NCI-H446 treated with DMSO at 0.1 percent for 48 hours (cell line): ENCODE results near the gene USP32.

Experiments used
- DNase-seq: peaks from one replicate; lab custom pipeline; 2025; lab: John Stamatoyannopoulos, UW

The USP32 gene

DNA sequence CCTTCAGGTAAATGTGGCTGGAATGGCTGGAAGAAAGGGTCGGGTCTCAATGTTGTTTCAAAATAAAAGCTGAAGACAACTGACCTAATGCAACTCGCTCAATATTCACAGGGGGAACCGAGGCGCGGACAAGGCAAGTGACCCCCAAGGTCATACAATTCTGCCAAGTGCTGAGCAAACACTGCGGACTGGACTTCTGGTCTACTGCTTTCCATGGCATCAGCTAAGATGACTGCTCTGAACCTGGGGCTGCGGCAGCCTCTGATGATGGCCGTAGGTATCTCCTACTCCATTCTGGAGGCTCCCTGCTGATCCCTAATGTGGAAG is 220.2 kb downstream of the USP32 start:
- no peak for DNase-seq

DNA sequence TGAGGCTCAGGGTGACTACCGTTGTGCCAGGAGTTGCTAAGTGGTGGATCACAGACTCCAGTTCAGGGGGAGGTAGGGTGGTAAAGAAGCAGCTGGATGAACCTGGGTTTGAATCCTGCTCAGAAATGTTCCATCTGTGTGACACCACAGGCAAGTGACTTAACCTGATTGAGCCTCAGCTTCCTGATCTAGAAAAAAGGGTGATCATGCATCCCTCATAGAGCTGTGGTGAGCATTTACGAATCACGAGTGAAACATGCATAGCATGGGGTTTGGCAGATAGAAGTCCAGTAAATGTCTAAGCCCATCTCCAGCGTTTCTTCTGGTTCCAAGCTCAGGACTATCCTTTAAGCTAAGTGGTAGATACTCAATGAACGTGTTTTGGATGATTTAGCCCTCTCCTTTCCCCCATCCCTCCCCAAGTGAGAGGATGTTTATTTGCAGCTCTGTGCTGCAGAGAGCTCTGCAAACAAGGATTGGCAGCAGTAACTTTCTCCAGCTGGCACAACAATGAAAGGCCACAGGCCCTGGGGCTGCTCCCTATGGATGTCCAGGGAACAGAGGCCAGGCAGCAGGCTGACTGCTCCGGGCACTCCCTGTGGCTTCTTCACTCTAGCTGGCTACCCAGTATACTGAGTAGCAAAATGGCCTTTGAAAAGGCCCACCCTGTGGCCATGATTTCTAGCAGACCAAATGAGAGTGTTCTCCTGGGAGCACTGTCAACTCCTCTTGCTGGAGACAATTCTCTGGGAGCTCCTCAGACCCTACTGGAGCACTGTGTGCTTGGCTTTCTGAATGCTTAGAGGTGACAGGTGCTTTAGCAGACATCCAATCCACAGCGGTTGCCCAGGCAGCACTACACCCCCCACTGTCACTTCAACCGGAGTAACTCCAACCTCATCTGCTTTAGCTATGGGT is 220.8 kb downstream of the USP32 start:
- no peak for DNase-seq

DNA sequence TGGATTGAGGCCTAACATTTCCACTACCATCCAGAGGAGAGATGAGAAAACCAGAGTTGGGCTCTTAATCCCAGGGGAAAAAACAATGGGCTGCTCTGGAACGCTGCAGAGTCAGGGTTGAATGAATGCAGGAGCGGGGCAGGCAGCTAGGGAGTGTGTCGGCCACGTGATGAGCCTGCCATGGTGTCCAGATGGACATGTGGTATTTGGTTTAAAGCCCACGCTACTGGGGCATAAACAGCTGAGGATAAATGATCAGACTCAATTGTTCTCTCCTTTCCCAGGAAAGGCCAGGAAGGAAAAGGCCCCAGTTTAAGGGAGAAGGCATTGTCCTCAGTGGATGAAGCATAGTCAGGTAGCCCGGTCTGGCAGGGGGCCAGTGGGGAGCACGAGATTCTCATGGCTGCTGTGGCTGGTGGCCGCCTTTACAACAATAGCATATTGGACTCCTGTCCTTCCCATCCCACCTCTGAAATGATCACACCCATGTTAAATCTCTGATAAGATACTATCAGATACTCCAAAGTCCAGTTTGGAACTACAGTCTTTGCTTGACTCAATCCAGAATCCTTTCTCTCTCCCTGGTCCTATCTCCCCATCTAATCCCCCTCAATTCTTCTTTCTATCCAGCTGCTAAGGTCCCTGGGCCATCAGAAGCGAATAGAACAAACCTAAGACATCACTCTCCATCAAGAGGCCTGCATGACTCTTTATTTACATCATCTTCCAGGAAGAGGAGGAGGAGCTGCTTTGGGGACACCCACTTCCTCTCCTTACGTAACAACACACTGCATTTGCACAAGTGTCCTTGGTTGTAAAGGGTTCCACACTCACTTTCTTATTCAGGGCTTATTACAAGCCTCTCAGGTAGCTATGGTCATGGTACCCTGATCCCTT is 221.8 kb downstream of the USP32 start:
- DNase-seq: peak; percentile 20

DNA sequence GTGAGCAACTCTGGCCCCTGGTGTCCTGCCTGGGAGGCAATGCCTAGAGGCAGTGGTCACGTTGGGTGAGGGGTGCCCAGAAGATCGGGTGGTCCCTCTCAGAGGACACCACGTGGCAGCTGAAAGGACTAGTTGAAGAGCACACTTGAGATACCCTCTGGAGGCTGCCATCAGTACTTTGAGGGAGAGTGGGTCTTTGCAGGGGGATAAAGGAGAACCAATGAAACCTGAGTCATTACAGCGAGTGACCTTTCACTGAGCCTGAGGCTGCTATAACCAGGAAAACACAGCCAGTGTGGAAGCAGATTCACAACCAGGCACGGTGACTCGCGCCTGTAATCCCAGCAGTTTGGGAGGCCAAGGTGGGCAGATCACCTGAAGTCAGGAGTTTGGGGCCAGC is 223.3 kb downstream of the USP32 start:
- DNase-seq: no peak

DNA sequence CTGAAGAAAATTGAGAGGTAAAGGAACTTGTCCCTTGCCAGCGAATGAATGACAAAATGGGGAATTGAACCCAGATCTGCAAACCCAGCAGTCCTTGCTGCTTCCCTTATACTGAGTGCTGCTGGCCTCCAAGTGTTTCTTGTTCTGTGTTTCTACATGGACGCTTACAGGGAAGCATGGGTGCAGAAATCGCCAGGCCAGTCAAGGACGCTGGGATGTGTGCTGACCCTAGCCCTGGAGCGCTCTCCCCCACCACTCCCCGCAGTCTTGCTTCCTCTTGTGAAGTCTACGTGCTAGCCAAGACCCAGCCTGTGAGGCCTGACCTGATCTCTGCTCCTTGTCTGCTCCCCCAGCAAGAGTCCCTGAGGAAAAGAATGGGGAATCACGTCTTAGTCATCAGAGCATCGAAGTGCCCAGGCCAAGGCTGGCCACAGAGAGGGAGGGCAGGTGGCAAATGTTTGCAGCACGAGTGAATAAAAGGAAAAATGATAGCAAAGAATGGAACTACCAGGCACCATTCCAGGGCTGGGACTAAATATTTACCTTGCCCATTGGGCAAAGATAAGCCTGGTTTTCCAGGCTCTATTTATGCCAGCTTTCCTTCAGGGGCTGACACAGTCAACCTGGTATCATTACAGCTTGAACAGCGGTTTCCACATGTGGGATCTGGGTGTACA is 224.7 kb downstream of the USP32 start:
- DNase-seq: no peak

DNA sequence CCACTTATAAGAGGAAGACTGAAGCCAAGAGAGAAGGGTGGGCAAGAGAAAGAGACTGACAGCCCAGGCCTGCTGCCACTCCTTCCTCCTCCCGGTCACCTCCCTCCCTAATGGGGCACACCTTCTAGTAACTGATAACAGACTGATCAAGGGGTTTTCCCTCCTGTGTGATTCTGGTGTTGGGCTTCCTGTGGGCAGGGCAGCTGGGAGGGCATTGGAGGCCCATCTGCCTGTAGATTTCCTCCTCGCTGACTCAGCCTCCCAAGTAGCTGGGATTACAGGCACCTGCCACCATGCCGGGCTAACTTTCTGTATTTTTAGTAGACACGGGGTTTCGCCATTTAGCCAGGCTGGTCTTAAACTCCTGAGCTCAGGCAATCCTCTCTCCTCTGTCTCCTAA is 226.0 kb downstream of the USP32 start:
- DNase-seq: no peak

DNA sequence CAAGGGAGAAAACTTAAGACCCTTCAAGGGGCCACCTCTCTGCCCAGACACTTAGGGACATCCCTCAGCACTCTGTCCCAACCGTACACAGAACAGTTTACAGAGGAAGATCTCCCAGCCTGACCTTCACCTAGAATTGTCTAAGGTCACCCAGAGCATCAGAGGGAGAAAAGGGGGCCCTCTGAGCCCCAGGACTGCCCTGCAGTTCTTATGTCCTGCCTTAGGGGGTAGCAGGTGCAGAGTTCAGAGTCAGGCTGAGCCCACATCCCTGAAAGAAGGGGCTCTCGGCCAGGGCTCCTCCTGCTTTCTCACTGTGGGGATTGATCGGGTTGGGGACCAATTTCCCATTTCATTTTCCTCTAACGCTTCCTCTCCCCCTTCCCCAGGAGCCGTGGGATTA is 226.7 kb downstream of the USP32 start:
- no peak for DNase-seq

DNA sequence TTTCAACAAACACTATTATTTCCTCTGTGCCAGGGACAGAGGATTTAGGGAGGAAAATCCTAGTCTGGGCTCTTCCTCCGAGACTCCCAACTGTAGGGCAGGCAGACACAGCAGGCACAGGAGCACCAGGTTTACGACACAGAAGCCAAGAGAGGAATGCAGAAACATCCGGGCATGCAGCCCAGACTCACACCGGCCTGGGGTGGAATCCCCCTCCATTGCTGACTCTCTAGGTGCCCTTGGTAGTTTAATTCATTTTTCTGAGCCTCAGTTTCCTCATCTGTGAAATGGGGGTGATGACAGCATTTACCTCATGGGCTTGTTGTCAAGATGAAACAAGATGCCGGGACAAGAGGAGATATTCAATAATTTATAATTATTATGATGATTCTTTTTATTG is 227.2 kb downstream of the USP32 start:
- DNase-seq: no peak

DNA sequence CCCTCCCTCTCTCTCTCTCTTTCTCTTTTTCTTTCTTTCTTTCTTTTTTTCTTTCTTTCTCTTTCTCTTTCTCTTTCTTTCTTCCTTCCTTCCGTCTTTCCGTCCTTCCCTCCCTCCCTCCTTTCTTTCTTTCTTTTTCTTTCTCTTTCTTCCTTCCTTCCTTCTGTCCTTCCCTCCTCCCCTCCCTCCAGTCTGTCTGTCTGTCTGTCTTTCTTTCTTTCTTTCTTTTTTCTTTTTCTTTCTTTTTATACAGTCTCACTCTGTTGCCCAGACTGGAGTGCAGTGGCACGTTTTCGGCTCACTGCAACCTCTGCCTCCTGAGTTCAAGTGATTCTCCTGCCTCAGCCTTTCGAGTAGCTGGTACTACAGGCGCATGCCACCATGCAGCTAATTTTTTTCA is 227.8 kb downstream of the USP32 start:
- no peak for DNase-seq

DNA sequence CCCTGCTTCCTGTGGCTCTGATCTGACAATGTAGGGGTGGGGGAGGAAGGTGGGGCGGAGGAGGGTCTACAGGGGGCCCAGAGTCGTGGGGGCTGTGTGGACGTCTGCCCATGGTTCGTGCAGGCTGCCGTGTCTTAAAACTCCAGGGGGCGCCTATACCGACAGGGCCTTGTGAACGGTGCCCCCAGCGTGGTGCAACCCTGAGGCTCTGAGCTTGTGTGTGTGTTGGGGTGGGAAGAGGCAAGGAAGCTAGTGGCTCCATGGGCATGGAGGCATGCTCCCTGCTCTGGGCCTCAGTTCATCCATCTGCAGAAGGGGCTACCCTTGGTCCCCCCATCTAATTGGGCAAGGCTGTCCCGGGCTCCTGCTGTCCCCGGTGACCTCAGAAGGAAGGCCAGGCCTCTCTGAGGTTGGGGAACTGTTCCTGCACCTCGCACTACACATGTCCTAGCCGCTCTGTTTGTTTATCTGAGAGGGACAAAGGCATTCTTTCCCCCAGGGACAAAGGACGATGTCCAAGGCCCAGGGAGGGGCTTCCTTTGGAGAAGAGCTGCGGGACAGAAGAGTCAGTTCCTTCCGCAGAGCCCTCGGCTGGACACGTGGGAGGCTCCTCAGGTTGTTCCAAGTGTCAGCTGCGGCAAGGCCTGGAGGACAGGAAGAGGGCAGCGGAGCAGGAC is 228.7 kb downstream of the USP32 start:
- no peak for DNase-seq

DNA sequence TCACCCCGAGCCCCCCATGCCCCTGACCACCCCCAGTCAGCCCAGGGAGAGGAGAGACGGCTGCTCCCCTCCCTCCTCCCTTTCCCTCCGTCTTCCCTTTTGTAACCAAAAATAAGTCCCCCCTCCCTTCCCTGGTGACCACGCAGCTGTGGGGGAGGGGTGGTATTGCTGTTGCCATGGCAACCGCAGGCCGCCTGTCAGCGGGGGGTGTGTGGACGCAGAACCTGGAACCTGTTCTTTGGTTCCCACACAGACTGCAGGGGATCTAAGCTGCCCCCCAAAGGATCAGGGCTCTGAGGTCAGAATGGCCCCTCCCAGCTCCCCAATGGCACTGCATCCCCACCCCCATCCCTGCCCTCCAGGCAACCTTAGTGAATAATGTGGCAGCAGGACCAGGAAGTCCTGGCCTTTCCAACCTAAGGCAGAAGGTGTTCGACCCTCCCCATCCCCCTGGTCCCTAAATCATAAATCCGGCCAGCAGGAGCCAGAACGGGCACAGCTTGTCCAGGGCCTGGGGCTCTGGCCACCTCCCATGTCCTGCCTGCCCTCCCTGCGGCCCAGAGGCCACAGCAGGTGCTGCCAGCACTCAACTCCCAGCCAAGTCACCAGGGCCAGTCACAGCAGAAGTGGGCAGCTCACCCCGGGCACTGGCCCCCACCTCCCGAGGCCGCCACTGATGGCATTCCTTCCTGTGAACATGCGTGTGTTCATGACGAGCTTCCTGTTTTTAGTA is 230.2 kb downstream of the USP32 start:
- no peak for DNase-seq

DNA sequence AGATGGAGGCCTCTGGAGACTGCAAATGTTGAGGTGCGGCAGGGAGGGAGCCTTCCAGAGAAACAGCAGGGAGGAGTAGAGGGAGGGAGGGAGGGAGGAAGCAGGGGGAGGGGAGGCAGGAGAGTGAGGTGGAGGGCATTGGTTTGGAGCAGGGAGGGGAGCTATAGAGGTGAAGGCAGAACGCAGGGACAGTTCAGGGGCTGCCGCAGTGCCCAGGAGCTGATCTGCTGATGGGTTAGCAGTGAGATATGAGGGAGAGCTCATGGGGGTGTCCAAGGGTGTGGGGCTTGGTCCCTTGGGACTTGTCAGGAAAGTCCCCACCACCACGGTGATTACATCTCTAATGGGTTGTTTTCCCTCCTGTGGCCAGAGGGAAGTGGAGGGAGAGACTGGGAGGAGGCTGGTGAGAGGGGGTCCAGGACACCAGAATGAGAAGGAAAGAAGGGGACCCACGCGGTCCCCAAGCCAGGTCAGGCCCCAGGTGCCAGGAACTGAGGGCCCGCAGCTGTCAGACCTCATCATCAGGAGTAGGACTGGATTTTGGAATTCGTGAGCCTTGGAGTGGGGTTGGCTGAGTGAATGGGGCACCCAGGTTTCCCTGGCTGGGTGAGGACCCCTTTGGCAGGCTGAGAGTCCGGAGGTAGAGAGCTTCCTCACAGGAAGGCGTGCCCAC is 231.0 kb downstream of the USP32 start:
- no peak for DNase-seq

DNA sequence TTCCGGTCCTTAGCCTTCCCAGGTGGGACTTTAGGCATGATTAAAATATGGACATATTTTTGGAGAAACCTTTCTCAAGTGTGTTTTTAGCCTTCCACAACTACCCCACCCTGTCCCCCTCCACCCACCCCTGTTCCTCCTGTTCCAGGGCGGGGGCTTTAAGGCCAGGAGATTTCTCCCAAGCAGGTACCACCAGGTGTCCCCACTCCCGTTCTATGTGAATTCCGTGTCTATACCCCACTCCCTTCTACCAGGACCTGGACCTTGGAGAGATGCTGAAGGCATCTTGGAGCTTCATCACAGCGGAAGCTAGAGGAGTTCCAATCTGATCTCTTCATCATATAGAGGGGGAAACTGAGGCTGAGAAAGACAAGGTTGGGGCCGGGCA is 232.5 kb downstream of the USP32 start:
- no peak for DNase-seq

DNA sequence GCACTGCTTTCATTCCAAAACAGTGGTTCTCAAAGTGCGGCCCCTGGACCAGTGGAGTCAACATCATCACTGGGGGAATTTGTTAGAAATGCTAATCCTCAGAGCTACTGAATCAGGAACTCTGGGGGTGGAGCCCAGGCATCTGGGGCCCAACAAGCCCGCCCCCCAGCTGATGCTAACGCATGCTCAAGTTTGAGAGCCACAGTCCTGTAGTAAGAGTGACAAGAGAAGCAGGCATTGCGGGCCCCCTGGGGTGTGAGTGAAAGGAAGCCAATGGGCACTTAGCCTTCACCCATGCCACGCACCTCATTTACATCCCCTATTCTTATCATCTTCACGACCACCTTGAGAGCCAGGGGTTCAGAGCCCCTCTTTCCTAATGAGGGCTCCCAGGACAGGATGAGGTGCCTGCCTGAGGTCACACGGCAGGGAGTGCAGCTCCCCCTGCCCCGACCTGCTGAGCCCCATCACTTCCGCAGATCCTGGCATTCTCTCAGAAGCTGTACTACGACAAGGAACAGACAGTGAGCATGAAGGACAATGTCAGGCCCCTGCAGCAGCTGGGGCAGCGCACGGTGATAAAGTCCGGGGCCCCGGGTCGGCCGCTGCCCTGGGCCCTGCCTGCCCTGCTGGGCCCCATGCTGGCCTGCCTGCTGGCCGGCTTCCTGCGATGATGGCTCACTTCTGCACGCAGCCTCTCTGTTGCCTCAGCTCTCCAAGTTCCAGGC is 233.0 kb downstream of the USP32 start:
- DNase-seq: no peak

DNA sequence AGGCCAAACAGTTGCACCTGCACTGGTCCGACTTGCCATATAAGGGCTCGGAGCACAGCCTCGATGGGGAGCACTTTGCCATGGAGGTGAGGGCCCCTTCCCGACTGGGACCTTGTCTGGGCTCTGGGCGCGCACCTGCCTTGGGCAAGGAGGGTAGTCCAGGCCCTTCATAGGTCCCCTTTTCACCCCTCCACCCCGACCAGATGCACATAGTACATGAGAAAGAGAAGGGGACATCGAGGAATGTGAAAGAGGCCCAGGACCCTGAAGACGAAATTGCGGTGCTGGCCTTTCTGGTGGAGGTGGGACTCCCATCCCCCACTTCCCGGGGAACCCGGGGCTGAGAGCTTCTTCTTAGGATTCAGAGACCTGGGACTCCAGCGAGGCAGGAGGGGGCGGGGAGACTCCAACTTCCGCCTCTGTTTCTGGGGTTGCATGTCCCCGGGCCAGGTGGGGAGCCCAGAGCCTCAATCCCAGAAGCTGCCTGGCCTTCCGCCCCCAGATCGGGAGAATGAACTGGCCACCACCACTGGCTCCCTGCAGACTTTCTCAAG is 234.4 kb downstream of the USP32 start:
- DNase-seq: no peak

DNA sequence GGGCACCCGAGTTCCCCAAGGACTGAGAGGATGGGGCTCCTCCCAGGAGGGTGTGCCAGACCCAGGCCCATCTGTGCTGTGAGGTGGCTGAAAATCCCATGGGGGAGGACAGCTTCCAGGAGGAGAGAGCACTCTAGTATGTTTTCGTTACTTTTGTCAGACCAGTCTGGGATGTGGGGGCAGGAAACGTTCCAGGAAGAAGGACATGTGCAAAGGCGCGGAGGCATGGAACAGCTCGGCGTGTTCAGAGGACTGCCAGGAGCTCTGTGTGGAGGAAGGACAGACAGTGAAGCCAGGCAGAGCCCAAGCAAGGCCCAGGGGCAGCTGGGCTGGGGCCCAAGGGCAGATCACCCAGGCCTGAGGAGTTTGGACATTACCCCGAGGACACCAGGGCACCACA is 235.2 kb downstream of the USP32 start:
- no peak for DNase-seq

DNA sequence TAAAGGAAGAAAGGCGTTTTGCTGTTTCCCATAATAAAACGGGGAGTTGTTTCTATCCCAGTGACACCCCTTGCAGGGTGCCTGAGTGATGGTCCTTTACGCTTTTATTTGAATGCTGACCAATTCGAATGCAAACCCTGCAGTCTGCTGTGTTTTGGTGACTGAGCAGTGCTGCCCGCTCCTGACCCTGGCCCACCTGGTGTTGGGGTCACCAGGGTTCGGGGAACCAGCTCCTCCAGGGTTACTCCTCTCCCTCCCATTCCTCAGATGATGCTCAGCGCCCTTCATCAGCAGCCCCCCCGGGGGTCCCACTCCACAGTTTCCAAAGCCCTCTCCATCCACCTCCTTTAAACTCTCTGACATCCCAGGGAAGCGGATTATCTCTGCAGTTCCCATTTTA is 236.1 kb downstream of the USP32 start:
- DNase-seq: no peak

DNA sequence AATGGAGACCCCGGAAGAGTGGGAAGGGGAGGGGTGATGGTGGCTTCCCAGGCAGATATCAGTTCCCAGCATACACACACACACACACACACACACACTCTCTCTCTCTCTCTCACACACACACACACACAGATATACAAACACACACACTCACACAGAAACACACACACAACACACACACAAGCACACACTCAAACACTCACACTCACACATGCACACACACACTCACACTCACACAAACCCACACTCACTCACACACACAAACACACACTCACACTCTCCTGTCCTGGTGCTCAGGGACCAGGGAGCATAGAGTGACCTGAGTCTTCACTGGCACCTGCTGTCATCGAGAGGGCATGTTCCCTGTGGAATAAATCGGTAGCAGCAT is 236.5 kb downstream of the USP32 start:
- no peak for DNase-seq

DNA sequence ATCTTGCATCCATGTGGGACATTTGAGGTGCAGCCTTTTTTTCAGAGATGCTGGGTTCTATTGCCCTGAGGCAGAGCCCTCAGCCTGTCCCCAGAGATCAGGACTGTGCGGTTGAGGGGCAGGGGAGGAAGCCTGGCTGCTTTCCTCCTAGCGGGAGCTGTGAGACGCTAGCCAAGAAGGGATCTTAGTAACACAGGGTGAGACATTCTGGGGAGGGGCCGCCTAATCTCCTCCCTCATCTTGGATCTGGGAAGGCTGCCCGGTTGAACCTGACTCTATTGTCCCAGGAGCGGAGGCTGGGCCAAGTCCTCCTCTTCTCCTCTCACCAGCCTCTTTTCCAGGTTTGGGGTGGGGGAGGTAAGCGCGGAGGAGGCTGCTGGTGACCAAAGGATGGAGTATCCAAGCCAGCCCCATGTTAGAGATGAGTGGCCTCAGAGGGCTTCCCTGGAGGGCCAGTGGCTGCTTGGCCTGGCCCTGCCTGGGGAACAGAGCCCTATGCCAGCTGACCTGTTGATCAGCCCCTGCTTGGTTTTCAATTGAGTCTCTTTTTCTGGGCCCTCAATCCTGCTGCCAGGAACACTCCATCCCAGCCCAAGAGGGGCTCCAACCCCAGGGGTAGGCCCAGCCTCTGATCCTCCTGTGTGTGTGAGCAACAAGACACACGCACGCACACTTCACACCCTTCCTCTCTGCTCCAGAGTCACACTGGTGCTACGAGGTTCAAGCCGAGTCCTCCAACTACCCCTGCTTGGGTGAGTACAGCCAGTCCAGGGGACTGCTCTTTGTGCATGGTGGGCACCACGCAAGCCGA is 237.1 kb downstream of the USP32 start:
- DNase-seq: peak; percentile 73
